AG04450 (cell line): ENCODE measurements around the gene FHIT. TPM values are rescaled to one million over a fixed set of nuclear protein-coding genes. Genes with fewer than 3 reads are reported as not detected.

Source experiments
- CTCF ChIA-PET: fragments of 300-600, 350-600 bp; formaldehyde crosslinking; extraction: SDS; loops from one replicate; lab custom pipeline; 2022; ENCODE audit warnings: antibody characterized with exemption, inconsistent platforms; lab: Charles Lee
- POLR2A ChIA-PET: fragments of 350-600 bp; formaldehyde crosslinking; extraction: SDS; loops from one replicate; lab custom pipeline; 2021; ENCODE audit warnings: antibody characterized with exemption, inconsistent platforms; lab: Yijun Ruan, JAX
- DNase-seq: peaks from one replicate; pipeline ENCODE4 v3.0.0-alpha.2; 2011; ENCODE audit warnings: low read depth, low spot score
- H3K27ac ChIP-seq: one replicate; pipeline ENCODE4 v1.5.1; 2012; ENCODE audit warnings: low read depth, low read length, control low read depth
- H3K27me3 ChIP-seq: one replicate; pipeline ENCODE4 v1.6.0; 2012; ENCODE audit warnings: low read length; ENCODE audit not compliant: control insufficient read depth, insufficient read depth
- H3K4me3 ChIP-seq: 2 replicates; pipeline ENCODE4 v1.5.1; 2011; ENCODE audit warnings: mild to moderate bottlenecking, low read depth, low read length, control low read depth
- H3K9me3 ChIP-seq: 2 replicates; pipeline ENCODE4 v1.5.1; 2012; ENCODE audit warnings: low read length; ENCODE audit not compliant: control insufficient read depth, insufficient read depth
- CTCF ChIP-seq: IDR thresholded peaks from 2 replicates; pipeline ENCODE4 v1.5.1; 2011; ENCODE audit warnings: low read depth, low read length, control low read depth, inconsistent platforms
- polyA plus RNA-seq: library from polyadenylated mRNA; depleted of rRNA; stranded (reverse); fragments of >200 nt; gene quantifications from 2 replicates; pipeline ENCODE4 v1.2.3, GENCODE V29; 2011

The FHIT gene
- polyA plus RNA-seq, 1 experiment, result 0.17 TPM

GRCh38 chr3:59832241-59832640 is 1419.0 kb downstream of the FHIT start:
- ChIA-PET POLR2A (no interaction called here), CTCF (interaction anchor here (1.4 kb wide), 1 partner anchor 26 kb away, joined by 5 read pairs; no protein-coding TSS in a partner anchor)
- no peak for TF ChIP-seq CTCF
- Histone ChIP-seq H3K4me3 (no peak overlapping the region), H3K27ac (no peak overlapping the region), H3K27me3 (no peaks in the 10 kb centered on the region), H3K9me3 (no peaks in the 10 kb centered on the region)
- DNase-seq, result no peak

GRCh38 chr3:59831394-59831793 is 1419.9 kb downstream of the FHIT start:
- no peaks in the 10 kb centered on the region for H3K27me3 ChIP-seq
- no peaks in the 10 kb centered on the region for H3K9me3 ChIP-seq
- ChIA-PET CTCF (interaction anchor here (1.4 kb wide), 1 partner anchor 27 kb away, joined by 5 read pairs; no protein-coding TSS in a partner anchor), POLR2A (no interaction called here)
- no peak overlapping the region for H3K4me3 ChIP-seq
- no peak for TF ChIP-seq CTCF
- H3K27ac ChIP-seq, result no peak overlapping the region
- no peak for DNase-seq

GRCh38 chr3:59829527-59829926 is 1421.7 kb downstream of the FHIT start:
- ChIA-PET CTCF (no interaction called here), POLR2A (no interaction called here)

GRCh38 chr3:59824876-59825275 is 1426.4 kb downstream of the FHIT start:
- DNase-seq, result no peak
- TF ChIP-seq CTCF, result no peak
- H3K9me3 ChIP-seq, result no peaks in the 10 kb centered on the region
- H3K4me3 ChIP-seq, result no peak overlapping the region
- ChIA-PET POLR2A (no interaction called here), CTCF (no interaction called here)
- H3K27me3 ChIP-seq, result no peaks in the 10 kb centered on the region
- no peak overlapping the region for H3K27ac ChIP-seq

More at GRCh38 chr3:59829527-59829926, 1421.7 kb downstream of the FHIT start:
- no peaks in the 10 kb centered on the region for H3K9me3 ChIP-seq
- H3K27ac ChIP-seq, result no peak overlapping the region
- H3K4me3 ChIP-seq, result no peak overlapping the region
- no peak for DNase-seq
- no peaks in the 10 kb centered on the region for H3K27me3 ChIP-seq
- no peak for TF ChIP-seq CTCF

- no peak overlapping the region for H3K27ac ChIP-seq
- no peak for DNase-seq
- no peaks in the 10 kb centered on the region for H3K27me3 ChIP-seq
- H3K9me3 ChIP-seq, result no peaks in the 10 kb centered on the region
- no peak overlapping the region for H3K4me3 ChIP-seq
- CTCF ChIA-PET, result no interaction called here
- TF ChIP-seq CTCF, result no peak
- POLR2A ChIA-PET, result no interaction called here
These were observed 1430.0 kb downstream of the FHIT start for GRCh38 chr3:59821274-59821673.
